CD14-positive monocyte (primary cell): ENCODE measurements around the gene OXCT1. TPM values are rescaled to one million over a fixed set of nuclear protein-coding genes. Genes with fewer than 3 reads are reported as not detected.

ENCODE experiments used
- DNase-seq, 3 donors: peaks; one replicate each; pipeline ENCODE4 v3.0.0-alpha.2; 2011 to 2022
- H2AFZ ChIP-seq: 2 replicates; pipeline ENCODE4 v1.6.0; 2012; ENCODE audit warnings: mild to moderate bottlenecking, low read depth, low read length, inconsistent platforms; ENCODE audit not compliant: insufficient read depth, poor library complexity, severe bottlenecking
- H3K27ac ChIP-seq, 2 donors: 1 replicate in 1 of 2; 2 replicates in 1 of 2; pipeline ENCODE4 v1.5.1; 2012 to 2013; ENCODE audit warnings: low read length in 2 of 2, control low read depth in 1 of 2, inconsistent platforms in 1 of 2, low read depth in 1 of 2, mild to moderate bottlenecking in 1 of 2
- H3K27me3 ChIP-seq, 2 donors: one replicate each; pipeline versions ENCODE4 v1.6.0 to v1.6.1; 2011 to 2013; ENCODE audit warnings: low read length in 2 of 2; ENCODE audit not compliant: control insufficient read depth in 2 of 2, insufficient read depth in 2 of 2
- H3K36me3 ChIP-seq, 2 donors: replicated peaks in 1 of 2; 1 replicate in 1 of 2; 2 replicates in 1 of 2; pipeline versions ENCODE4 v1.5.1 to v1.6.1; 2012 to 2013; ENCODE audit warnings: low read length in 2 of 2, control low read depth in 1 of 2, inconsistent platforms in 1 of 2, mild to moderate bottlenecking in 1 of 2; ENCODE audit not compliant: insufficient read depth in 2 of 2, control insufficient read depth in 1 of 2
- H3K4me1 ChIP-seq, 2 donors: 1 replicate in 1 of 2; 2 replicates in 1 of 2; pipeline versions ENCODE4 v1.5.1 to v1.6.1; 2012 to 2013; ENCODE audit warnings: low read length in 2 of 2, control low read depth in 1 of 2, inconsistent platforms in 1 of 2, mild to moderate bottlenecking in 1 of 2, moderate library complexity in 1 of 2; ENCODE audit not compliant: insufficient read depth in 2 of 2, control insufficient read depth in 1 of 2
- H3K4me2 ChIP-seq: replicated peaks from 2 replicates; pipeline ENCODE3; 2012; ENCODE audit warnings: low read length, moderate library complexity, mild to moderate bottlenecking; ENCODE audit not compliant: poor library complexity, severe bottlenecking; ENCODE audit errors: extremely low read depth
- H3K4me3 ChIP-seq, 3 experiments: fragments of 200-600 bp in 1 of 3; sonication (generic) in 1 of 3; replicated peaks in 1 of 3; 1 replicate in 2 of 3; 2 replicates in 1 of 3; pipeline ENCODE4 v1.5.1; 2011 to 2013; ENCODE audit warnings: low read length in 3 of 3, mild to moderate bottlenecking in 3 of 3, control low read depth in 2 of 3, low read depth in 2 of 3, inconsistent platforms in 1 of 3, moderate library complexity in 1 of 3
- H3K79me2 ChIP-seq: 2 replicates; pipeline ENCODE4 v1.6.0; 2012; ENCODE audit warnings: mild to moderate bottlenecking, control low read depth, inconsistent platforms, low read length, moderate library complexity; ENCODE audit not compliant: insufficient read depth
- H3K9ac ChIP-seq: 2 replicates; pipeline ENCODE4 v1.6.0; 2017; ENCODE audit warnings: low read length, mild to moderate bottlenecking; ENCODE audit not compliant: insufficient read depth, poor library complexity, severe bottlenecking
- H3K9me3 ChIP-seq, 2 donors: replicated peaks in 1 of 2; 1 replicate in 1 of 2; 2 replicates in 1 of 2; pipeline versions ENCODE4 v1.5.1 to v1.6.1; 2012 to 2013; ENCODE audit warnings: low read length in 2 of 2, control low read depth in 1 of 2; ENCODE audit not compliant: control insufficient read depth in 1 of 2, insufficient read depth in 1 of 2
- H4K20me1 ChIP-seq: 2 replicates; pipeline ENCODE4 v1.6.0; 2012; ENCODE audit warnings: mild to moderate bottlenecking, low read length, control low read depth, moderate library complexity; ENCODE audit not compliant: insufficient read depth
- H3K27ac Mint-ChIP-seq, 7 donors: one replicate each; pipeline ENCODE4 v1.8.0; 2020; ENCODE audit warnings: mild to moderate bottlenecking in 7 of 7, mixed read lengths in 7 of 7, moderate library complexity in 6 of 7, inconsistent platforms in 2 of 7
- H3K27me3 Mint-ChIP-seq, 3 donors: one replicate each; pipeline ENCODE4 v1.8.0; 2021 to 2022; ENCODE audit warnings: low read depth in 3 of 3, mild to moderate bottlenecking in 3 of 3, mixed read lengths in 3 of 3, moderate library complexity in 3 of 3, inconsistent platforms in 1 of 3
- H3K36me3 Mint-ChIP-seq, 2 donors: one replicate each; pipeline ENCODE4 v1.8.0; 2020; ENCODE audit warnings: mixed read lengths in 2 of 2, inconsistent platforms in 1 of 2, mild to moderate bottlenecking in 1 of 2
- H3K4me1 Mint-ChIP-seq: one replicate; pipeline ENCODE4 v1.8.0; 2020; ENCODE audit warnings: mild to moderate bottlenecking, mixed read lengths
- H3K4me3 Mint-ChIP-seq, 2 donors: one replicate each; pipeline ENCODE4 v1.8.0; 2020; ENCODE audit warnings: mild to moderate bottlenecking in 2 of 2, mixed read lengths in 2 of 2, moderate library complexity in 1 of 2
- H3K9me3 Mint-ChIP-seq, 7 donors: one replicate each; pipeline ENCODE4 v1.8.0; 2020 to 2022; ENCODE audit warnings: mixed read lengths in 7 of 7, mild to moderate bottlenecking in 6 of 7, moderate library complexity in 6 of 7, inconsistent platforms in 2 of 7
- WGBS: methylation state at CpG from one replicate; pipeline ENCODE4 v1.1.5; 2013; ENCODE audit warnings: missing lambda C conversion rate; ENCODE audit not compliant: insufficient coverage; 5-methylcytosine and 5-hydroxymethylcytosine counted together
- intact Hi-C, 2 donors: fragments of 100-400 bp; cut with micrococcal nuclease; formaldehyde crosslinking; loops; one replicate each; pipeline versions ENCODE4 v1.15.0 to v1.15.1; 2023
- polyA plus RNA-seq, 3 donors: library from polyadenylated mRNA; depleted of rRNA in 1 of 3; unstranded in 2 of 3; stranded (reverse) in 1 of 3; fragments of 300-500 nt in 2 of 3; fragments of >200 nt in 1 of 3; fragmentation: Illumina TruSeq in 2 of 3; gene quantifications; 1 replicate in 2 of 3; 2 replicates in 1 of 3; pipeline ENCODE4 v1.2.3, GENCODE V29; 2012 to 2021
- TF ChIP-seq, protein P1 (sequence below): fragments of 200-600 bp; IDR thresholded peaks from one replicate; pipeline ENCODE4 v1.8.0; 2022; ENCODE audit warnings: antibody characterized with exemption, mild to moderate bottlenecking

Gene OXCT1
- polyA plus RNA-seq, 3 donors = 1.3 to 3.4 (median 1.9) TPM

DNA sequence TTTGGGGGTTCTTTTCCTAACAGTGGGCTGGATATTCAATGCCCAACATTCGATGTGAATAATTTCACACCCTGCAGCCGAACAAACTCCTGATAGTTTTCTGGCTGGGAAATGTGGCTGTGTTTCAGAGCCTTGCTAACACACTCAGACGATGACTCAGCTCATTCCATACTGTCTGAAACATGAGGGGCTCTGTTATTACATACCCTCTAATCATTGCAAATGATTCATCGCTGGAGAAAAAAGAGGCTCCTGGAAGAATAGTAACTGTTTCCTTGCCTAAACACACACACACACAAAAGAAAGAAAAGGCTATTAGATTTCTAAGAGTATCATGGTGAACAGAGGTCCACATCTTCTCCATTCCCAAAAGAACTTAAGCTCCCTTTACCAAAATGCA is 75.8 kb downstream of the OXCT1 start:
- H3K36me3 ChIP-seq = peaks cover 0 to 8% of the 10 kb centered on the region in 2 donors
- no peak for DNase-seq
- intact Hi-C loops = no loop called here
- no peaks in the 10 kb centered on the region for H3K27me3 ChIP-seq
- peaks cover 11% of the 10 kb centered on the region in 2 donors for H3K36me3 Mint-ChIP-seq
- H3K4me3 ChIP-seq = no peak overlapping the region
- no peaks in the 10 kb centered on the region for H3K27me3 Mint-ChIP-seq
- no peak overlapping the region for H3K27ac Mint-ChIP-seq
- TF ChIP-seq, protein P1, sequence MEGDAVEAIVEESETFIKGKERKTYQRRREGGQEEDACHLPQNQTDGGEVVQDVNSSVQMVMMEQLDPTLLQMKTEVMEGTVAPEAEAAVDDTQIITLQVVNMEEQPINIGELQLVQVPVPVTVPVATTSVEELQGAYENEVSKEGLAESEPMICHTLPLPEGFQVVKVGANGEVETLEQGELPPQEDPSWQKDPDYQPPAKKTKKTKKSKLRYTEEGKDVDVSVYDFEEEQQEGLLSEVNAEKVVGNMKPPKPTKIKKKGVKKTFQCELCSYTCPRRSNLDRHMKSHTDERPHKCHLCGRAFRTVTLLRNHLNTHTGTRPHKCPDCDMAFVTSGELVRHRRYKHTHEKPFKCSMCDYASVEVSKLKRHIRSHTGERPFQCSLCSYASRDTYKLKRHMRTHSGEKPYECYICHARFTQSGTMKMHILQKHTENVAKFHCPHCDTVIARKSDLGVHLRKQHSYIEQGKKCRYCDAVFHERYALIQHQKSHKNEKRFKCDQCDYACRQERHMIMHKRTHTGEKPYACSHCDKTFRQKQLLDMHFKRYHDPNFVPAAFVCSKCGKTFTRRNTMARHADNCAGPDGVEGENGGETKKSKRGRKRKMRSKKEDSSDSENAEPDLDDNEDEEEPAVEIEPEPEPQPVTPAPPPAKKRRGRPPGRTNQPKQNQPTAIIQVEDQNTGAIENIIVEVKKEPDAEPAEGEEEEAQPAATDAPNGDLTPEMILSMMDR = no peak
- no peaks in the 10 kb centered on the region for H3K4me1 Mint-ChIP-seq
- peaks cover 0 to 1% (median 0%) of the 10 kb centered on the region in 7 donors for H3K9me3 Mint-ChIP-seq
- no peaks in the 10 kb centered on the region for H3K9me3 ChIP-seq
- no peak overlapping the region for H3K9ac ChIP-seq
- H3K27ac ChIP-seq = no peak overlapping the region
- no peak overlapping the region for H2AFZ ChIP-seq
- H3K79me2 ChIP-seq = no peaks in the 10 kb centered on the region
- H3K4me1 ChIP-seq = no peaks in the 10 kb centered on the region
- H4K20me1 ChIP-seq = no peaks in the 10 kb centered on the region
- H3K4me3 Mint-ChIP-seq = no peak overlapping the region
- 100% methylated on average over 1 of the region's 4 CpGs for WGBS
- H3K4me2 ChIP-seq = no peak overlapping the region

DNA sequence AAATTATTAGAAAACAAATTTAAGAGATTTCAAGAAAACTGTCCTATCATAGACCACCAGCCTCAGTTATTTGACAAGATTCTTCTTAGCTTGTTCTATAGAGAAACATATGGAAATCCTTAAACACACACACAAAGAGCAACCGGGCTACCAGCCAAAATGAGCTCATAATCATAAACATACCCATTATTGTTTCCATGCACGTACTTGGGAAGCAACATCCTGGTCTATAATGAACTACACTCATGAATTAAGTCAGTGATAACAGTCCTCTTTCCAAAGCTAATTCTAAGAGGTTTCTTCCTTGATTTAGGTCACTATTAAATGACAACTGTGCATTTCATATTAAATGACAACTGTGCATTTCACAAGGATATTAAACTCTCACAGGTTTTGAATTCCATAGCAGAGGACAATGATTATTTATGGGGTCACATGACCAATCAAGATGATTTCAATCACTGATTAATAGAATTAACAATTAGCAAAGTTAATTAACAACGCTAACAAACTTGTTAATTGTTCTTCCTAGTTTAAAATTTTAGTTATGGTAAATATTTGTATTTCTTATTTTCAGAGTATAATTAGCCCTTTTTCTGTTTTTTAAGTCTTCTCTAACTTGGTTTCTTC is 77.0 kb downstream of the OXCT1 start:
- Histone ChIP-seq H3K27ac (no peak overlapping the region), H4K20me1 (no peaks in the 10 kb centered on the region), H3K27me3 (no peaks in the 10 kb centered on the region), H3K4me3 (no peak overlapping the region), H3K9me3 (no peaks in the 10 kb centered on the region), H3K4me1 (no peaks in the 10 kb centered on the region), H3K9ac (no peak overlapping the region), H3K79me2 (no peaks in the 10 kb centered on the region), H2AFZ (no peak overlapping the region), H3K4me2 (no peak overlapping the region), H3K36me3 (peaks cover 0 to 8% of the 10 kb centered on the region in 2 donors)
- no peaks in the 10 kb centered on the region for H3K4me1 Mint-ChIP-seq
- DNase-seq = no peak
- WGBS = no CpG with 5 or more reads among the region's 3 CpGs
- H3K4me3 Mint-ChIP-seq = no peak overlapping the region
- no peaks in the 10 kb centered on the region for H3K27me3 Mint-ChIP-seq
- H3K36me3 Mint-ChIP-seq = peaks cover 10% of the 10 kb centered on the region in 2 donors
- intact Hi-C loops = no loop called here
- TF ChIP-seq, protein P1 = no peak
- H3K27ac Mint-ChIP-seq = no peak overlapping the region
- H3K9me3 Mint-ChIP-seq = peaks cover 0 to 1% (median 0%) of the 10 kb centered on the region in 7 donors
